ENCODE measurements around the gene CSNK1G3. TPM values are rescaled to one million over a fixed set of nuclear protein-coding genes. Genes with fewer than 3 reads are reported as not detected.

Gene CSNK1G3
- total RNA-seq, 3 donors from 2014 or later, result 53.3 to 72.0 (median 69.1) TPM

DNA sequence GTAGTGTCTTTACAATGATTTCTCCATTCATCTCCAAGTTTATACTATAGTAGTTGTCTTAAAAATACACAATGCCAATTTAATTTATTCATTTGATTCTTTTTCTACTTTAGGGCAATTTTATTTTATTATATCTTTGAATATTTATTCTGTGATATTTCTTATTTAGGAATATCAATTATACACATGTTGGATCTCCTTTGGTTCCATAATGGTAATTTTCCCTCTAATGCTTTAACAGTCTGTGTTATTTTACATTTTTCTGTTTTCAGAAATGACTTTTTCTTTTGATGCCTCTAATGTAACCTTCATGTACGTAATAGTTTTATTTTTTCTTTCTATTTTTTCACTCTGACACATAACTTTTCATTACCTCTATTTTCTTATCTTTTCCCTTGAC is 153.0 kb downstream of the CSNK1G3 start:
- Histone ChIP-seq H3K4me3 (no peak overlapping the region), H3K4me1 (ENCODE audit: low read depth) (no peaks in the 10 kb centered on the region), H3K36me3 (ENCODE audit: low read depth) (no peaks in the 10 kb centered on the region), H3K9me3 (peaks cover 14% of the 10 kb centered on the region)
- intact Hi-C loops (cut with DNase I, micrococcal nuclease), result no loop called here
- DNase-seq, result no peak
- ATAC-seq, result no peak
- TF ChIP-seq, protein P1, sequence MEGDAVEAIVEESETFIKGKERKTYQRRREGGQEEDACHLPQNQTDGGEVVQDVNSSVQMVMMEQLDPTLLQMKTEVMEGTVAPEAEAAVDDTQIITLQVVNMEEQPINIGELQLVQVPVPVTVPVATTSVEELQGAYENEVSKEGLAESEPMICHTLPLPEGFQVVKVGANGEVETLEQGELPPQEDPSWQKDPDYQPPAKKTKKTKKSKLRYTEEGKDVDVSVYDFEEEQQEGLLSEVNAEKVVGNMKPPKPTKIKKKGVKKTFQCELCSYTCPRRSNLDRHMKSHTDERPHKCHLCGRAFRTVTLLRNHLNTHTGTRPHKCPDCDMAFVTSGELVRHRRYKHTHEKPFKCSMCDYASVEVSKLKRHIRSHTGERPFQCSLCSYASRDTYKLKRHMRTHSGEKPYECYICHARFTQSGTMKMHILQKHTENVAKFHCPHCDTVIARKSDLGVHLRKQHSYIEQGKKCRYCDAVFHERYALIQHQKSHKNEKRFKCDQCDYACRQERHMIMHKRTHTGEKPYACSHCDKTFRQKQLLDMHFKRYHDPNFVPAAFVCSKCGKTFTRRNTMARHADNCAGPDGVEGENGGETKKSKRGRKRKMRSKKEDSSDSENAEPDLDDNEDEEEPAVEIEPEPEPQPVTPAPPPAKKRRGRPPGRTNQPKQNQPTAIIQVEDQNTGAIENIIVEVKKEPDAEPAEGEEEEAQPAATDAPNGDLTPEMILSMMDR (IDR thresholded peaks at IDR 0.05), result no peak

DNA sequence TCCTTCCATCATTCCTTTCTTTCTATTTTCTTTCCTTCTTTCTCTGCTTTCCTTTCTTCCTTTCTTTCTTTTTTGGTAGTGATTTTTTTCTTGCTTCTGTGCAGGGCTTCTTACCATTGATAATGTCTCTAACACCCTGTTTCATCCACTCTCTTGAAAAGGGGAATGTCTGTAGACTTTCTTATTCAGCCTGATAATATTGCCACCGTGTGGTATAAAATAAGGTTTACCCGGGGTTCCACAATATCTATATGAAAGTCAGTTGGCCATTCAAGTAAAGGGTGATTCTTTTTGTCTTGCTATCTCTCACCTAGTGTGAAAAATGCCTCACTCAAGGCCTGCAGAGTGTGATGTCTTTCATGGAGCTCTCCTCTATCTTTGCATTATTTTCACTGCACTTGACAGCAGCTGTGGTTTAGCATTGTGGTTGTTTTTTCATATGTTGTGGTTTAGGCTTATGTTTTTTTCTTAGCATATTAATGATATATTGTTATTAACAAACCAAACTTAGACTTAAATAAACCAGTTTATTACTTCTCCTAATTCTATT is 153.9 kb downstream of the CSNK1G3 start:
- Histone ChIP-seq H3K9me3 (peaks cover 14% of the 10 kb centered on the region), H3K4me1 (ENCODE audit: low read depth) (no peaks in the 10 kb centered on the region), H3K4me3 (no peak overlapping the region), H3K36me3 (ENCODE audit: low read depth) (no peaks in the 10 kb centered on the region)
- TF ChIP-seq, protein P1 (IDR thresholded peaks at IDR 0.05), result no peak
- intact Hi-C loops (cut with DNase I, micrococcal nuclease), result no loop called here
- DNase-seq (no peak), ATAC-seq (no peak)

Other genes starting within 250 kb of the CSNK1G3 start
- gene CEP120, start 88.8 kb upstream of the CSNK1G3 start, total RNA-seq, result 10 to 100 TPM; 12.6 to 27.6 (median 15.0) TPM